ENCODE data around the gene SIGLEC14.
A peak's percentile ranks its signal among the peaks of the same experiment; 100 is the strongest.

SIGLEC14 gene

DNA sequence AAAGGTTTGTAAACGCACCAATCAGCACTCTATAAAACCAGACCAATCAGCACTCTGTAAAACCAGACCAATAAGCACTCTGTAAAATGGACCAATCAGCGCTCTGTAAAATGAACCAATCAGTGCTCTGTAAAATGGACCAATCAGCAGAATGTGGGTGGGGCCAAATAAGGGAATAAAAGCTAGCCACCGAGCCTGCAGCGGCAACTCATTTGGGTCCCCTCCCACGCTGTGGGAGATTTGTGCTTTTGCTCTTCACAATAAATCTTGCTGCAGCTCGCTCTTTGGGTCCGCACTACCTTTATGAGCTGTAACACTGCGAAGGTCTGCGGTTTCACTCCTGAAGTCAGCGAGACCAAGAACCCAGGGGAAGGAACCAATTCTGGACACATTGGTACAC is 47.5 kb downstream of the SIGLEC14 start:
- no peak overlapping the region for H2AK5ac ChIP-seq (ENCODE audit: low read length, severe bottlenecking)
- peaks cover 4% of the 10 kb centered on the region for H3K79me1 ChIP-seq (replicated peaks; ENCODE audit: low read length, poor library complexity, severe bottlenecking)
- no peak for DNase-seq
- H3K27ac ChIP-seq (ENCODE audit: low read length, poor library complexity, severe bottlenecking), result no peak overlapping the region
- H3K4me3 ChIP-seq (ENCODE audit: insufficient read depth in 1 of 2, low read depth in 1 of 2, low read length in 2 of 2), result no peak overlapping the region
- H4K8ac ChIP-seq (ENCODE audit: low read length), result no peak overlapping the region
- no peak overlapping the region for H3K4ac ChIP-seq (ENCODE audit: low read depth in 1 of 2, low read length in 2 of 2)
- no peak overlapping the region for H3K18ac ChIP-seq (ENCODE audit: low read depth in 1 of 2, low read length in 2 of 2)
- H3K4me1 ChIP-seq (ENCODE audit: control insufficient read depth, insufficient read depth, low read depth, low read length), result peaks cover 7% of the 10 kb centered on the region
- no peak overlapping the region for H2BK5ac ChIP-seq (ENCODE audit: low read depth, low read length, poor library complexity, severe bottlenecking)
- H3K27me3 ChIP-seq (ENCODE audit: control insufficient read depth in 1 of 2, insufficient read depth in 1 of 2, low read length in 2 of 2), result peaks cover 0 to 22% of the 10 kb centered on the region in 2 experiments
- WGBS, result 92% methylated on average over 10 of the region's 10 CpGs
- H3K14ac ChIP-seq (ENCODE audit: low read length in 2 of 2), result no peak overlapping the region
- no peak overlapping the region for H2BK15ac ChIP-seq (ENCODE audit: low read depth, poor library complexity, severe bottlenecking)
- no peaks in the 10 kb centered on the region for H3K9me3 ChIP-seq (ENCODE audit: control insufficient read depth, low read length)
- no peak overlapping the region for H3K9ac ChIP-seq (ENCODE audit: low read length)
- no peak overlapping the region for H2BK12ac ChIP-seq (ENCODE audit: low read length in 2 of 2)
- H3K23ac ChIP-seq (ENCODE audit: low read length in 2 of 2), result no peak overlapping the region
- H2BK120ac ChIP-seq (ENCODE audit: low read depth, low read length), result no peak overlapping the region
- H3K36me3 ChIP-seq (ENCODE audit: control insufficient read depth in 1 of 2, insufficient read depth in 2 of 2, low read depth in 1 of 2, low read length in 2 of 2), result peaks cover 0 to 18% of the 10 kb centered on the region in 2 experiments
- H3K4me2 ChIP-seq (ENCODE audit: low read length, poor library complexity, severe bottlenecking), result no peak overlapping the region
- H2AFZ ChIP-seq (ENCODE audit: low read depth, low read length), result no peak overlapping the region
- H4K91ac ChIP-seq (ENCODE audit: low read length), result no peak overlapping the region

DNA sequence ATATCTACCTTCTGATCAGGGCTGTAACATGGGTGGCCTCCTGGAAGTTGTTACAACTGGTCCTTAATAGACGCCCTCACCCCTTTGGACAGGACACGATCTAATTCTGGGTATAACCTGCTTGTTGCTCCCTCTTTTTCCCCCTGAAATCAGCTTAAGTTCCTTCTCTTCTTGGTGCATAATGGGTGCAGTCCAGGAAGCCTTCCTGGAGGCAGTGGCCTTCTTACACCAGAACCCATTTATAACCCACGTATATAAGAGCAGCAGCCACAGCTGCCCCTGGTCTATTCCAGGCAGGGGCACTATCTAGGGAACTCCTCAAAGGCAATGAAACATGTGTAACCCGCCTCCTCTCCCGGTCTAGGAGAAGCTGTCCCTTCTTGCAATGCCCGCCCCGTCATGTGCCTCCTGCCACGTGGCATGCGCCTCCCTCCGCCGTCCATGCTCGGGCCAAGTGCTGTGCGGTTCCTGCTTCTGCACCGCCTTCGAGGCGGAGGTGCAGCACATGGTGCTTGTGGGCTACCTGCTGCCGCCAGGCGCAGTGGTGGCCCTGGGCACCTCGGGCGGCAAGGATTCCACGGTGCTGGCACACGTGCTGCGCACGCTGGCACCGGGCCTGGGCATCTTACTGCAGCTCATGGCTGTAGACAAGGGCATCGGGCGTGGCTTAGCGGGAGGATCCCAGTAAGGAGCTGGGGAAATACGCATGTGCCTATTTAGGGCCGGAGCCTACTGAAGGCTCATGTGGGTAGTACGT is 48.3 kb downstream of the SIGLEC14 start:
- WGBS, result 91% methylated on average over 31 of the region's 31 CpGs
- Histone ChIP-seq H2BK12ac (ENCODE audit: low read length in 2 of 2) (no peak overlapping the region), H4K8ac (ENCODE audit: low read length) (no peak overlapping the region), H2BK15ac (ENCODE audit: low read depth, poor library complexity, severe bottlenecking) (no peak overlapping the region), H3K4me2 (ENCODE audit: low read length, poor library complexity, severe bottlenecking) (no peak overlapping the region), H3K79me1 (replicated peaks; ENCODE audit: low read length, poor library complexity, severe bottlenecking) (peaks cover 4% of the 10 kb centered on the region), H3K27me3 (ENCODE audit: control insufficient read depth in 1 of 2, insufficient read depth in 1 of 2, low read length in 2 of 2) (peaks cover 0 to 22% of the 10 kb centered on the region in 2 experiments), H2BK120ac (ENCODE audit: low read depth, low read length) (no peak overlapping the region), H3K4ac (ENCODE audit: low read depth in 1 of 2, low read length in 2 of 2) (no peak overlapping the region), H2BK5ac (ENCODE audit: low read depth, low read length, poor library complexity, severe bottlenecking) (no peak overlapping the region), H2AK5ac (ENCODE audit: low read length, severe bottlenecking) (no peak overlapping the region), H3K36me3 (ENCODE audit: control insufficient read depth in 1 of 2, insufficient read depth in 2 of 2, low read depth in 1 of 2, low read length in 2 of 2) (peaks cover 0 to 18% of the 10 kb centered on the region in 2 experiments), H2AFZ (ENCODE audit: low read depth, low read length) (no peak overlapping the region), H3K9ac (ENCODE audit: low read length) (no peak overlapping the region), H4K91ac (ENCODE audit: low read length) (no peak overlapping the region), H3K9me3 (ENCODE audit: control insufficient read depth, low read length) (no peaks in the 10 kb centered on the region), H3K27ac (ENCODE audit: low read length, poor library complexity, severe bottlenecking) (no peak overlapping the region), H3K18ac (ENCODE audit: low read depth in 1 of 2, low read length in 2 of 2) (no peak overlapping the region), H3K4me1 (ENCODE audit: control insufficient read depth, insufficient read depth, low read depth, low read length) (peaks cover 12% of the 10 kb centered on the region), H3K23ac (ENCODE audit: low read length in 2 of 2) (no peak overlapping the region), H3K14ac (ENCODE audit: low read length in 2 of 2) (no peak overlapping the region), H3K4me3 (ENCODE audit: insufficient read depth in 1 of 2, low read depth in 1 of 2, low read length in 2 of 2) (no peak overlapping the region)
- no peak for DNase-seq

DNA sequence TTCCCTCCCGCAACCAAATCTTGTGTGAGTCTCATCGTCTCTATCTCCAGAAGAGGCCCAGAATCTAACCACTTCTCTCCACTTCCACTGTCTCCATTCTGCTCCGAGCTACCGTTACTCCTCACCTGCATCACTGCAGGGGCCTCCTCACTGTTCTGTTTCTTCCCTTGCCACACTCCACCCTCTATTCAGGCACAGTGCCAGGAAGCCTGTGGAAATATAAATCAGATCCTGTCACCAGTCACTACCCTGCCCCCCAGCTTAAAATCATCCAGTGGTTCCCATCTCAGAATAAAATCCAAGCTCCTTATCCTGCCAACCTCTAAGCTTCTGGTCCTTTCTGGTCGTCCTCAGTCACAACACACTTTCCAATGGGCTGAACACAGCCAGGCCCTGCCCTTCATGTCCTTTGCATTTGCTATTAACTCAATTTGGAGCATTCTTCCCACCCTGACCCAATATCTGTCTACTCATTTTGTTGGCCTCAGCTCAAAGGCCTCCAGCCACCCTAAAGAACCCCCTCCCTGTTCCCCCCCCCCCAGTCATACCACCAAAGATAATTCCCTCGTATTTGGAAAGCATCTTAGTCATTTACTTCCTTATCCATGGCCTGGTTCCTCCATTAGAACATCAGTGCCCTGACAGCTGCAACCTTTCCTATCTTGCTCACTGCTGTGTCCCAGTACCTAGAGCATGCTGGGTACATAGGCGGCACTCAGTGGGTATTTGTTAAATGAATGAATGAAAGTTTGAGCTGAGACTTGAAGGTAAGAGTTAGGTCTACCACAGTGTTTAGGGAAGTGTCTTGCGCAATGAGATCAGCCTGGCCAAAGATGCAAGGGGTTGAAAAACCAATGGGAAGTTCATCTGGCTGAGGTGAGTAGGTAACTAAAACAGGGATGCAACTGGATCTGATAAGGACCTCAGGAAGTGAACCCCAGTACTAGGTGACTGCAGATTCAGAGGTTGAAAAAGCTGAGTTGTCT is 51.1 kb downstream of the SIGLEC14 start:
- Histone ChIP-seq H2AFZ (ENCODE audit: low read depth, low read length) (no peak overlapping the region), H3K27ac (ENCODE audit: low read length, poor library complexity, severe bottlenecking) (no peak overlapping the region), H3K27me3 (ENCODE audit: control insufficient read depth in 1 of 2, insufficient read depth in 1 of 2, low read length in 2 of 2) (peaks cover 0 to 6% of the 10 kb centered on the region in 2 experiments), H3K4me2 (ENCODE audit: low read length, poor library complexity, severe bottlenecking) (peak overlapping the region; percentile 55), H2AK5ac (ENCODE audit: low read length, severe bottlenecking) (peak overlapping the region; percentile 3), H3K4me1 (ENCODE audit: control insufficient read depth, insufficient read depth, low read depth, low read length) (peaks cover 15% of the 10 kb centered on the region), H3K79me1 (replicated peaks; ENCODE audit: low read length, poor library complexity, severe bottlenecking) (peaks cover 5% of the 10 kb centered on the region), H4K8ac (ENCODE audit: low read length) (peak overlapping the region; percentile 88), H3K14ac (ENCODE audit: low read length in 2 of 2) (no peak overlapping the region), H3K36me3 (ENCODE audit: control insufficient read depth in 1 of 2, insufficient read depth in 2 of 2, low read depth in 1 of 2, low read length in 2 of 2) (peaks cover 0 to 6% of the 10 kb centered on the region in 2 experiments), H3K9ac (ENCODE audit: low read length) (peak overlapping the region; percentile 87), H3K9me3 (ENCODE audit: control insufficient read depth, low read length) (no peaks in the 10 kb centered on the region), H2BK5ac (ENCODE audit: low read depth, low read length, poor library complexity, severe bottlenecking) (no peak overlapping the region), H3K4ac (ENCODE audit: low read depth in 1 of 2, low read length in 2 of 2) (no peak overlapping the region), H3K23ac (ENCODE audit: low read length in 2 of 2) (no peak overlapping the region), H2BK12ac (ENCODE audit: low read length in 2 of 2) (no peak overlapping the region), H2BK120ac (ENCODE audit: low read depth, low read length) (no peak overlapping the region), H3K4me3 (ENCODE audit: insufficient read depth in 1 of 2, low read depth in 1 of 2, low read length in 2 of 2) (peak overlapping the region in 1 of 2 experiments; percentile 96), H3K18ac (ENCODE audit: low read depth in 1 of 2, low read length in 2 of 2) (no peak overlapping the region), H2BK15ac (ENCODE audit: low read depth, poor library complexity, severe bottlenecking) (no peak overlapping the region), H4K91ac (ENCODE audit: low read length) (no peak overlapping the region)
- WGBS, result 79% methylated on average over 8 of the region's 8 CpGs
- DNase-seq, result no peak

GRCh38 chr19:51594774-51595109 is 51.9 kb downstream of the SIGLEC14 start:
- peak overlapping the region; percentile 94 for H2AFZ ChIP-seq (ENCODE audit: low read depth, low read length)
- DNase-seq, result no peak
- peak overlapping the region in 1 of 2 experiments; percentile 80 for H3K4ac ChIP-seq (ENCODE audit: low read depth in 1 of 2, low read length in 2 of 2)
- H3K27me3 ChIP-seq (ENCODE audit: control insufficient read depth in 1 of 2, insufficient read depth in 1 of 2, low read length in 2 of 2), result no peaks in the 10 kb centered on the region
- H3K14ac ChIP-seq (ENCODE audit: low read length in 2 of 2), result peak overlapping the region in 1 of 2 experiments; percentile 81
- H3K23ac ChIP-seq (ENCODE audit: low read length in 2 of 2), result no peak overlapping the region
- peak overlapping the region; percentile 88 for H4K8ac ChIP-seq (ENCODE audit: low read length)
- H3K4me3 ChIP-seq (ENCODE audit: insufficient read depth in 1 of 2, low read depth in 1 of 2, low read length in 2 of 2), result peak overlapping the region; percentile 86 to 96
- peaks cover 5% of the 10 kb centered on the region for H3K79me1 ChIP-seq (replicated peaks; ENCODE audit: low read length, poor library complexity, severe bottlenecking)
- no peak overlapping the region for H3K27ac ChIP-seq (ENCODE audit: low read length, poor library complexity, severe bottlenecking)
- H2BK120ac ChIP-seq (ENCODE audit: low read depth, low read length), result no peak overlapping the region
- no peak overlapping the region for H2BK15ac ChIP-seq (ENCODE audit: low read depth, poor library complexity, severe bottlenecking)
- H4K91ac ChIP-seq (ENCODE audit: low read length), result no peak overlapping the region
- H3K4me1 ChIP-seq (ENCODE audit: control insufficient read depth, insufficient read depth, low read depth, low read length), result peaks cover 15% of the 10 kb centered on the region
- H3K18ac ChIP-seq (ENCODE audit: low read depth in 1 of 2, low read length in 2 of 2), result peak overlapping the region in 1 of 2 experiments; percentile 40
- 28% methylated on average over 6 of the region's 6 CpGs for WGBS
- peak overlapping the region; percentile 87 for H3K9ac ChIP-seq (ENCODE audit: low read length)
- H2BK5ac ChIP-seq (ENCODE audit: low read depth, low read length, poor library complexity, severe bottlenecking), result no peak overlapping the region
- H3K9me3 ChIP-seq (ENCODE audit: control insufficient read depth, low read length), result no peaks in the 10 kb centered on the region
- peaks cover 4 to 7% of the 10 kb centered on the region in 2 experiments for H3K36me3 ChIP-seq (ENCODE audit: control insufficient read depth in 1 of 2, insufficient read depth in 2 of 2, low read depth in 1 of 2, low read length in 2 of 2)
- peak overlapping the region; percentile 55 for H3K4me2 ChIP-seq (ENCODE audit: low read length, poor library complexity, severe bottlenecking)
- no peak overlapping the region for H2BK12ac ChIP-seq (ENCODE audit: low read length in 2 of 2)
- H2AK5ac ChIP-seq (ENCODE audit: low read length, severe bottlenecking), result no peak overlapping the region
